ENCODE results near the gene EIF4EBP3.

Gene EIF4EBP3

DNA sequence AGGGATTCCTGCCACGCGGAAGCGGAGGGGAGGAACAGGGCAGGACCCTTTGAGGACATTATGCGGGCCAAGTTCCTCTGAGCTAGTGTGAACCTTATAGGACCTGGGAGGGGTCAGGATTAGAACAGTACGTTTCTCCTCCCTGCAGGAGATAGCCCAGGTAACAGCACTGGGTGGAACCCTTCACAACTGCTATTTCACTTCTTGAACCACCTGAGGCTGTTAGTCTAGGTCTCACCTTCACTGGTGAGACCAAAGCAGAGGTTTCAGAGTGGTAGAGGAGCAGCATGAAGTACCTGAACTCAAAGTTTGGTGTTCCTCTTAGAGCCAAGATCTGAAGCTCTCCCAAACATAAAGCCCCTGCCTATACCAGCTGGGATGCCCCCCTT lies 832 bp downstream of the EIF4EBP3 start:
- TF ChIP-seq CTCF (conservative IDR thresholded peaks at IDR 0.05; ENCODE audit: low read depth, low read length): no peak
- no peak overlapping the region for H3K27ac ChIP-seq
- no peaks in the 10 kb centered on the region for H4K20me1 ChIP-seq (ENCODE audit: insufficient read depth)
- no peak overlapping the region for H3K9ac ChIP-seq
- H3K4me3 ChIP-seq (IDR thresholded peaks at IDR 0.05; ENCODE audit: insufficient read depth, low read depth, low read length): no peak overlapping the region
- H3K36me3 ChIP-seq (ENCODE audit: insufficient read depth): no peaks in the 10 kb centered on the region
- H3K4me2 ChIP-seq: no peak overlapping the region
- peaks cover 5% of the 10 kb centered on the region for H3K4me1 ChIP-seq (ENCODE audit: low read depth, poor library complexity, severe bottlenecking)
- H3K27me3 ChIP-seq (ENCODE audit: insufficient read depth, low read depth): no peaks in the 10 kb centered on the region
- H2AFZ ChIP-seq (ENCODE audit: low read depth): no peak overlapping the region
- H3K79me2 ChIP-seq (ENCODE audit: insufficient read depth, low read depth): peaks cover 14% of the 10 kb centered on the region; the same call in 1 of the 2 replicates

DNA sequence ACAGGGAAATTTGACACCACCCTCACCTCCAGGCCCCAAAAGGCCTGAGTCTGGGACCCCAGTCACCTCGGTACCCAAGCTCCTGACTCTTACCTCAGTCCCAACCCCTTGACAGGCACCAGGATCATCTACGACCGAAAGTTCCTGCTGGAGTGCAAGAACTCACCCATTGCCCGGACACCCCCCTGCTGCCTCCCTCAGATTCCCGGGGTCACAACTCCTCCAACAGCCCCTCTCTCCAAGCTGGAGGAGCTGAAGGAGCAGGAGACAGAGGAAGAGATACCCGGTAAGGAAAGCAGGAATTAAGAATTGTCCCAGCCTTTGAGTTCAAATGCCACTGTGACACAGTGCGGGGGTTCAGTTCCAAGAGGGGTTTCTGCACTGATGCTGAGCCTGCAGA lies 1.3 kb downstream of the EIF4EBP3 start:
- no peak overlapping the region for H3K4me2 ChIP-seq
- H3K27ac ChIP-seq: no peak overlapping the region
- TF ChIP-seq CTCF (conservative IDR thresholded peaks at IDR 0.05; ENCODE audit: low read depth, low read length): no peak
- H3K27me3 ChIP-seq (ENCODE audit: insufficient read depth, low read depth): no peaks in the 10 kb centered on the region
- no peak overlapping the region for H3K9ac ChIP-seq
- peaks cover 10% of the 10 kb centered on the region for H3K4me1 ChIP-seq (ENCODE audit: low read depth, poor library complexity, severe bottlenecking)
- H3K79me2 ChIP-seq (ENCODE audit: insufficient read depth, low read depth): peaks cover 19% of the 10 kb centered on the region; the same call in 1 of the 2 replicates
- no peak overlapping the region for H2AFZ ChIP-seq (ENCODE audit: low read depth)
- no peaks in the 10 kb centered on the region for H4K20me1 ChIP-seq (ENCODE audit: insufficient read depth)
- no peak overlapping the region for H3K4me3 ChIP-seq (IDR thresholded peaks at IDR 0.05; ENCODE audit: insufficient read depth, low read depth, low read length)
- H3K36me3 ChIP-seq (ENCODE audit: insufficient read depth): no peaks in the 10 kb centered on the region

- no peak for TF ChIP-seq CTCF (conservative IDR thresholded peaks at IDR 0.05; ENCODE audit: low read depth, low read length)
- Histone ChIP-seq H3K27me3 (ENCODE audit: insufficient read depth, low read depth) (no peaks in the 10 kb centered on the region), H3K9ac (no peak overlapping the region), H4K20me1 (ENCODE audit: insufficient read depth) (no peaks in the 10 kb centered on the region), H3K27ac (no peak overlapping the region; the same call in 1 of the 2 replicates), H2AFZ (ENCODE audit: low read depth) (no peak overlapping the region), H3K4me2 (no peak overlapping the region), H3K4me1 (ENCODE audit: low read depth, poor library complexity, severe bottlenecking) (peaks cover 17% of the 10 kb centered on the region), H3K79me2 (ENCODE audit: insufficient read depth, low read depth) (peaks cover 25% of the 10 kb centered on the region; the same call in 1 of the 2 replicates), H3K4me3 (IDR thresholded peaks at IDR 0.05; ENCODE audit: insufficient read depth, low read depth, low read length) (no peak overlapping the region), H3K36me3 (ENCODE audit: insufficient read depth) (no peaks in the 10 kb centered on the region)
Measured at GRCh38 chr5:140549237-140550144, 2.0 kb downstream of the EIF4EBP3 start.

DNA sequence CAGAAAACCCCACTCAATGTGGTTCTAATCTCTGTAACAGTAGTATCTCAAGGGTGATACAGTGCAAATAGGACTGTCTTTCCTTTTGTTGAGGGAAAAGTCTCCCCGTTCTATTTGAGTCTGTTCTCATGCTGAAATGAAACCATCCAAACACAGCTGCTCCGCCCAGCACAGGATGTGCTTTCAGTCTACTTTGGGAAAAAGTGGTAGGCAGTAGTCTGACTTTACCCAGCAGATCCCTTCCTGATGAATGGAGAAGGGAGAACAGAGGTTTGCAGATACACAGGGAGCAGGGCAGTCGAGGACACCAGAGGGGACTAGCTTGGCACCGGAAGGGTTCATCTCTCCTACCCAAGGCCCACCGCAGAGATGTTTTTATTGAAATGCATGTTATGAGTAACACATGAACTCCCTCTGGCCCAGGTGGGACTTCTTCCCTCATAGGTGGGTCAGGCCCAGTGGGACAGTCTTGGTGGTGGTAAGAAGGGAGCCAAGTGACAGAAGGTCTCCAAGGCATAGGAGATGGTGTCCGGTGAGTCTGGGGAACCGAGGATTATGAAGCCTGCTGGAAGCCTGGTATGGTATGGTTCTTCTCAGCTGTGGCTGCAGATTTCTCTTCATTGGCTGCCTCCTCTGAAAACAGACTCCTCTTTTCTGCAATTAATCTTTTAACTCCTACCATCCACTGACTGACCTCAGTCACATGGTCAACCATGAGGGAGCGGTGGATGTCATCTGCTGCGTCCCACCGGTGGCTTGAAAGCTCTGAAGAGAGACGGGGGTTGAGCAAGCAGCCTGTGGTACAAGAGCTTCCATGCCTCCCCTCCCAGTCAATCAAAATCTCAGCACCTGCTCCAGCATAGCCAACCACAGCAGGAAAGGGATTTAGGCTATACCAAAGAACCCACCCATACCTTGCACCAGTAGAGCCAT lies 3.0 kb downstream of the EIF4EBP3 start:
- no peak for TF ChIP-seq CTCF (conservative IDR thresholded peaks at IDR 0.05; ENCODE audit: low read depth, low read length)
- Histone ChIP-seq H3K4me1 (ENCODE audit: low read depth, poor library complexity, severe bottlenecking) (peaks cover 26% of the 10 kb centered on the region), H2AFZ (ENCODE audit: low read depth) (no peak overlapping the region), H3K79me2 (ENCODE audit: insufficient read depth, low read depth) (peaks cover 34% of the 10 kb centered on the region), H3K36me3 (ENCODE audit: insufficient read depth) (no peaks in the 10 kb centered on the region), H3K27ac (no peak overlapping the region; the same call in 1 of the 2 replicates), H3K9ac (no peak overlapping the region), H3K4me3 (IDR thresholded peaks at IDR 0.05; ENCODE audit: insufficient read depth, low read depth, low read length) (no peak overlapping the region), H3K27me3 (ENCODE audit: insufficient read depth, low read depth) (no peaks in the 10 kb centered on the region), H4K20me1 (ENCODE audit: insufficient read depth) (no peaks in the 10 kb centered on the region), H3K4me2 (no peak overlapping the region)
